HepG2 (cell line): ENCODE data around the gene DBN1. TPM values are rescaled to one million over a fixed set of nuclear protein-coding genes. Genes with fewer than 3 reads are reported as not detected.

ENCODE experiments used
- ATF7-NPFF ChIP-seq: sonication (generic); formaldehyde crosslinking; IDR thresholded peaks from 2 replicates; pipeline ENCODE4 v1.8.1; 2023; ENCODE audit warnings: mild to moderate bottlenecking, low read depth, missing genetic modification reagents, moderate library complexity
- CENPX ChIP-seq: sonication (generic); formaldehyde crosslinking; IDR thresholded peaks from 2 replicates; pipeline ENCODE4 v1.9.0; 2021; ENCODE audit warnings: mild to moderate bottlenecking, missing genetic modification reagents, moderate library complexity
- ETV5 ChIP-seq: IDR thresholded peaks from 2 replicates; pipeline ENCODE4 v1.6.1; 2018; ENCODE audit warnings: missing biosample characterization, missing genetic modification reagents, inconsistent platforms, borderline replicate concordance
- GFI1 ChIP-seq: sonication (generic); formaldehyde crosslinking; IDR thresholded peaks from 2 replicates; pipeline ENCODE4 v1.5.0; 2020; ENCODE audit warnings: missing genetic modification reagents, mild to moderate bottlenecking, borderline replicate concordance
- IRX3 ChIP-seq: sonication (generic); formaldehyde crosslinking; IDR thresholded peaks from 2 replicates; pipeline ENCODE4 v1.8.1; 2023; ENCODE audit warnings: mild to moderate bottlenecking, low read depth, missing genetic modification reagents, borderline replicate concordance
- NONO ChIP-seq, 2 experiments: fragments of 450-650 bp in 1 of 2; sonication (generic) in 1 of 2; formaldehyde crosslinking in 1 of 2; IDR thresholded peaks in 1 of 2; conservative IDR thresholded peaks in 1 of 2; 2 replicates each; pipeline versions ENCODE4 v1.6.1 to v1.8.0; 2017 to 2022; ENCODE audit warnings: mild to moderate bottlenecking in 1 of 2, missing genetic modification reagents in 1 of 2, moderate library complexity in 1 of 2
- POLR2AphosphoS2 ChIP-seq: IDR thresholded peaks from 2 replicates; pipeline ENCODE4 v1.6.1; 2011; ENCODE audit warnings: low read depth, low read length, improper control_type of control experiment
- REPIN1 ChIP-seq: sonication (generic); formaldehyde crosslinking; IDR thresholded peaks from 2 replicates; pipeline ENCODE4 v1.8.0; 2022; ENCODE audit warnings: missing genetic modification reagents, low read depth, mild to moderate bottlenecking, borderline replicate concordance
- YY1 ChIP-seq: IDR thresholded peaks from 2 replicates; pipeline ENCODE4 v1.6.1; 2011; ENCODE audit warnings: low read length, low read depth, moderate library complexity, mild to moderate bottlenecking; ENCODE audit not compliant: insufficient read depth, insufficient replicate concordance
- ZBTB3 ChIP-seq: sonication (generic); formaldehyde crosslinking; IDR thresholded peaks from 2 replicates; pipeline ENCODE4 v1.4.0; 2020; ENCODE audit warnings: low read depth, mild to moderate bottlenecking, moderate library complexity, missing genetic modification reagents, borderline replicate concordance
- ZC3H13 ChIP-seq: sonication (generic); formaldehyde crosslinking; IDR thresholded peaks from 2 replicates; pipeline ENCODE4 v1.8.1; 2023; ENCODE audit warnings: mild to moderate bottlenecking, missing genetic modification reagents, moderate library complexity
- ZKSCAN1 ChIP-seq: fragments of 150-350 bp; IDR thresholded peaks from 2 replicates; pipeline ENCODE4 v1.6.1; 2014; ENCODE audit warnings: low read length
- ZNF441 ChIP-seq: sonication (generic); formaldehyde crosslinking; IDR thresholded peaks from 2 replicates; pipeline ENCODE4 v1.7.0; 2021; ENCODE audit warnings: missing genetic modification reagents, borderline replicate concordance
- ZNF788 ChIP-seq: sonication (generic); formaldehyde crosslinking; IDR thresholded peaks from 2 replicates; pipeline ENCODE4 v1.5.0; 2020; ENCODE audit warnings: mild to moderate bottlenecking, missing genetic modification reagents, borderline replicate concordance
- ZUFSP ChIP-seq: sonication (generic); formaldehyde crosslinking; IDR thresholded peaks from 2 replicates; pipeline ENCODE4 v1.9.0; 2021; ENCODE audit warnings: missing genetic modification reagents, mild to moderate bottlenecking, borderline replicate concordance
- polyA plus RNA-seq, 8 experiments: library from polyadenylated mRNA; depleted of rRNA in 3 of 8; stranded (reverse) in 7 of 8; unstranded in 1 of 8; fragments of >200 nt; fragmentation: Illumina TruSeq in 4 of 8; extraction: Trizol in 4 of 8; gene quantifications; 2 replicates each; pipeline versions ENCODE4 v1.2.1 to v1.2.3, GENCODE V29; 2011 to 2016; ENCODE audit warnings: low read depth in 4 of 8, missing spikeins in 1 of 8, mixed read lengths in 1 of 8; ENCODE audit not compliant: insufficient read depth in 1 of 8
- total RNA-seq, 5 experiments: library from RNA; depleted of rRNA; stranded (reverse); fragments of >200 nt; fragmentation: Illumina TruSeq; extraction: Trizol; gene quantifications; 2 replicates each; pipeline ENCODE4 v1.2.3, GENCODE V29; 2016; ENCODE audit warnings: low read depth in 1 of 5
- TF ChIP-seq, protein P1 (sequence below): sonication (generic); formaldehyde crosslinking; IDR thresholded peaks from 2 replicates; pipeline ENCODE4 v1.4.0; 2020; ENCODE audit warnings: missing genetic modification reagents, borderline replicate concordance
- TF ChIP-seq, protein P2 (sequence below): sonication (generic); formaldehyde crosslinking; IDR thresholded peaks from 2 replicates; pipeline ENCODE4 v1.4.0; 2020; ENCODE audit warnings: mild to moderate bottlenecking, missing genetic modification reagents
- TF ChIP-seq, protein P3 (sequence below): sonication (generic); formaldehyde crosslinking; IDR thresholded peaks from 2 replicates; pipeline ENCODE4 v1.4.0; 2020; ENCODE audit warnings: mild to moderate bottlenecking, low read depth, missing genetic modification reagents

The DBN1 gene
- total and polyA plus RNA-seq, 2 of the 13 experiments (the other 11 are each of a cell fraction or from before 2014, with no cell fraction given): 27.0 to 37.3 TPM

- TF ChIP-seq ZUFSP (CRISPR knock-in tag): no peak
- TF ChIP-seq, protein P1, sequence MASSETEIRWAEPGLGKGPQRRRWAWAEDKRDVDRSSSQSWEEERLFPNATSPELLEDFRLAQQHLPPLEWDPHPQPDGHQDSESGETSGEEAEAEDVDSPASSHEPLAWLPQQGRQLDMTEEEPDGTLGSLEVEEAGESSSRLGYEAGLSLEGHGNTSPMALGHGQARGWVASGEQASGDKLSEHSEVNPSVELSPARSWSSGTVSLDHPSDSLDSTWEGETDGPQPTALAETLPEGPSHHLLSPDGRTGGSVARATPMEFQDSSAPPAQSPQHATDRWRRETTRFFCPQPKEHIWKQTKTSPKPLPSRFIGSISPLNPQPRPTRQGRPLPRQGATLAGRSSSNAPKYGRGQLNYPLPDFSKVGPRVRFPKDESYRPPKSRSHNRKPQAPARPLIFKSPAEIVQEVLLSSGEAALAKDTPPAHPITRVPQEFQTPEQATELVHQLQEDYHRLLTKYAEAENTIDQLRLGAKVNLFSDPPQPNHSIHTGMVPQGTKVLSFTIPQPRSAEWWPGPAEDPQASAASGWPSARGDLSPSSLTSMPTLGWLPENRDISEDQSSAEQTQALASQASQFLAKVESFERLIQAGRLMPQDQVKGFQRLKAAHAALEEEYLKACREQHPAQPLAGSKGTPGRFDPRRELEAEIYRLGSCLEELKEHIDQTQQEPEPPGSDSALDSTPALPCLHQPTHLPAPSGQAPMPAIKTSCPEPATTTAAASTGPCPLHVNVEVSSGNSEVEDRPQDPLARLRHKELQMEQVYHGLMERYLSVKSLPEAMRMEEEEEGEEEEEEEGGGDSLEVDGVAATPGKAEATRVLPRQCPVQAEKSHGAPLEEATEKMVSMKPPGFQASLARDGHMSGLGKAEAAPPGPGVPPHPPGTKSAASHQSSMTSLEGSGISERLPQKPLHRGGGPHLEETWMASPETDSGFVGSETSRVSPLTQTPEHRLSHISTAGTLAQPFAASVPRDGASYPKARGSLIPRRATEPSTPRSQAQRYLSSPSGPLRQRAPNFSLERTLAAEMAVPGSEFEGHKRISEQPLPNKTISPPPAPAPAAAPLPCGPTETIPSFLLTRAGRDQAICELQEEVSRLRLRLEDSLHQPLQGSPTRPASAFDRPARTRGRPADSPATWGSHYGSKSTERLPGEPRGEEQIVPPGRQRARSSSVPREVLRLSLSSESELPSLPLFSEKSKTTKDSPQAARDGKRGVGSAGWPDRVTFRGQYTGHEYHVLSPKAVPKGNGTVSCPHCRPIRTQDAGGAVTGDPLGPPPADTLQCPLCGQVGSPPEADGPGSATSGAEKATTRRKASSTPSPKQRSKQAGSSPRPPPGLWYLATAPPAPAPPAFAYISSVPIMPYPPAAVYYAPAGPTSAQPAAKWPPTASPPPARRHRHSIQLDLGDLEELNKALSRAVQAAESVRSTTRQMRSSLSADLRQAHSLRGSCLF (CRISPR knock-in tag): no peak
- TF ChIP-seq, protein P2, sequence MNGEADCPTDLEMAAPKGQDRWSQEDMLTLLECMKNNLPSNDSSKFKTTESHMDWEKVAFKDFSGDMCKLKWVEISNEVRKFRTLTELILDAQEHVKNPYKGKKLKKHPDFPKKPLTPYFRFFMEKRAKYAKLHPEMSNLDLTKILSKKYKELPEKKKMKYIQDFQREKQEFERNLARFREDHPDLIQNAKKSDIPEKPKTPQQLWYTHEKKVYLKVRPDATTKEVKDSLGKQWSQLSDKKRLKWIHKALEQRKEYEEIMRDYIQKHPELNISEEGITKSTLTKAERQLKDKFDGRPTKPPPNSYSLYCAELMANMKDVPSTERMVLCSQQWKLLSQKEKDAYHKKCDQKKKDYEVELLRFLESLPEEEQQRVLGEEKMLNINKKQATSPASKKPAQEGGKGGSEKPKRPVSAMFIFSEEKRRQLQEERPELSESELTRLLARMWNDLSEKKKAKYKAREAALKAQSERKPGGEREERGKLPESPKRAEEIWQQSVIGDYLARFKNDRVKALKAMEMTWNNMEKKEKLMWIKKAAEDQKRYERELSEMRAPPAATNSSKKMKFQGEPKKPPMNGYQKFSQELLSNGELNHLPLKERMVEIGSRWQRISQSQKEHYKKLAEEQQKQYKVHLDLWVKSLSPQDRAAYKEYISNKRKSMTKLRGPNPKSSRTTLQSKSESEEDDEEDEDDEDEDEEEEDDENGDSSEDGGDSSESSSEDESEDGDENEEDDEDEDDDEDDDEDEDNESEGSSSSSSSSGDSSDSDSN: 0 out of 2 replicates have a peak, but pooled peaks have one; percentile 31
- TF ChIP-seq REPIN1 (CRISPR knock-in tag): peak; percentile 38; the same call in 1 of the 2 replicates
- TF ChIP-seq IRX3 (CRISPR knock-in tag): no peak
- 0 out of 2 replicates have a peak, but pooled peaks have one; percentile 25 for TF ChIP-seq ZNF788 (CRISPR knock-in tag)
- TF ChIP-seq NONO (IDR thresholded peaks at IDR 0.05): no peak
- TF ChIP-seq NONO (CRISPR knock-in tag; conservative IDR thresholded peaks at IDR 0.05): no peak
- TF ChIP-seq GFI1 (CRISPR knock-in tag): no peak
- TF ChIP-seq POLR2AphosphoS2: no peak
- no peak for TF ChIP-seq ATF7-NPFF (CRISPR knock-in tag)
- TF ChIP-seq, protein P3, sequence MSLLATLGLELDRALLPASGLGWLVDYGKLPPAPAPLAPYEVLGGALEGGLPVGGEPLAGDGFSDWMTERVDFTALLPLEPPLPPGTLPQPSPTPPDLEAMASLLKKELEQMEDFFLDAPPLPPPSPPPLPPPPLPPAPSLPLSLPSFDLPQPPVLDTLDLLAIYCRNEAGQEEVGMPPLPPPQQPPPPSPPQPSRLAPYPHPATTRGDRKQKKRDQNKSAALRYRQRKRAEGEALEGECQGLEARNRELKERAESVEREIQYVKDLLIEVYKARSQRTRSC (CRISPR knock-in tag): no peak
- no peak for TF ChIP-seq ZBTB3 (CRISPR knock-in tag)
- no peak for TF ChIP-seq ZC3H13 (CRISPR knock-in tag)
- no peak for TF ChIP-seq ETV5 (CRISPR knock-in tag)
- TF ChIP-seq ZKSCAN1: no peak
- TF ChIP-seq CENPX (CRISPR knock-in tag): no peak
- TF ChIP-seq YY1: no peak
- no peak for TF ChIP-seq ZNF441
These were observed 38.3 kb downstream of the DBN1 start (continued) for GRCh38 chr5:177434942-177435738.
